SHP77 treated with DMSO at 0.1 percent for 48 hours (cell line): ENCODE measurements around the gene CD1E.
"Not testable (repeated sequence)": the region's sequence is repeated elsewhere in the genome, so short reads cannot be mapped to it uniquely, and the experiment has no call there.

Experiments used
- DNase-seq: peaks from one replicate; lab custom pipeline; 2025; lab: John Stamatoyannopoulos, UW

CD1E gene

GRCh38 chr1:158362941-158363340, 9.2 kb downstream of the CD1E start:
- DNase-seq, result no peak

- no peak for DNase-seq
These were observed 13.1 kb downstream of the CD1E start for GRCh38 chr1:158366783-158367182.

GRCh38 chr1:158371188-158371953, 17.7 kb downstream of the CD1E start:
- DNase-seq, result no peak

GRCh38 chr1:158374101-158374500, 20.4 kb downstream of the CD1E start:
- not testable (repeated sequence) for DNase-seq

- no peak for DNase-seq
These were observed 21.2 kb downstream of the CD1E start for GRCh38 chr1:158374860-158375259.

- DNase-seq, result no peak
These were observed 36.6 kb downstream of the CD1E start for GRCh38 chr1:158390331-158390730.

GRCh38 chr1:158391099-158391498, 37.4 kb downstream of the CD1E start:
- no peak for DNase-seq

GRCh38 chr1:158393476-158393875, 39.8 kb downstream of the CD1E start:
- DNase-seq, result no peak

- no peak for DNase-seq
These were observed 43.0 kb downstream of the CD1E start for GRCh38 chr1:158396646-158397045.

- no peak for DNase-seq
These were observed 45.3 kb downstream of the CD1E start, which contains the start of gene OR10T2 for GRCh38 chr1:158398818-158399514. Gene OR10T2 (minus strand): TSS chr1:158399466. CDS start chr1:158399466, 0 bp downstream.

- no peak for DNase-seq
These were observed 47.2 kb downstream of the CD1E start for GRCh38 chr1:158400871-158401270.

GRCh38 chr1:158407092-158407491, 53.4 kb downstream of the CD1E start:
- no peak for DNase-seq
